Left lobe of liver (tissue), 2 donors: Measurements from ENCODE around the gene COL9A3. TPM values are rescaled to one million over a fixed set of nuclear protein-coding genes. Genes with fewer than 3 reads are reported as not detected.
A peak's percentile ranks its signal among the peaks of the same experiment; 100 is the strongest.

Experiments
- ATAC-seq: fragments of 200-7000 bp; cut with Tn5 transposase; one replicate; pipeline ENCODE4 v1.9.1; 2020; ENCODE audit warnings: mild to moderate bottlenecking, moderate library complexity
- DNase-seq: peaks from one replicate; pipeline ENCODE4 v3.0.0-alpha.2; 2020; ENCODE audit warnings: low spot score
- total RNA-seq: library from RNA; stranded (reverse); gene quantifications from one replicate; pipeline ENCODE4 v1.2.1, GENCODE V29; 2021
- donor health status: DM: no; HTN: no; CAD: no; lungs with moderate emphysema.
- donor health status: DM: no; HTN: yes; CAD: no.

COL9A3 gene
- total RNA-seq, 1 donor from 2014 or later, result 4.0 TPM

DNA sequence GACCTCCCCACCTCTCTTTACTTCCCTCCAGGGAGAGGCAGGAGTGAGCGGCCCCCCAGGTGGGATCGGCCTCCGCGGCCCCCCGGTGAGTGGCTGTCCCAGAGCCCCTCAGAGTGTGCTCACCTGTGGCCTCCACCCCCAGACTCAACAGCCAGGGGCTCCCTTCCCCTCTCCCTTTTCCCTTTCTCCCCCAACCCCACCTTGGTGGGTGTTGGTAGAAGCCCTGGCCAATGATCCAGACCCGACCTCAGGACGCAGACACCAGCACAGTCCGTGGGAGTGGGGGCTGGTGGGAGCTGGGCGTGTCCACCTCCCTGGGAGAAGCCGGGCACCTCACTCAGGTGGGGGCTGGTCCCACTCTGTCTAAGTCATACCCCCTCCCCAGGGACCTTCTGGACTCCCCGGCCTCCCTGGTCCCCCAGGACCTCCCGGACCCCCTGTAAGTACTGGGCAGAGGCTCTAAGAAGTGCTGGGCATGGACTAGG is 4.9 kb downstream of the COL9A3 start:
- ATAC-seq (no peak), DNase-seq (no peak)

DNA sequence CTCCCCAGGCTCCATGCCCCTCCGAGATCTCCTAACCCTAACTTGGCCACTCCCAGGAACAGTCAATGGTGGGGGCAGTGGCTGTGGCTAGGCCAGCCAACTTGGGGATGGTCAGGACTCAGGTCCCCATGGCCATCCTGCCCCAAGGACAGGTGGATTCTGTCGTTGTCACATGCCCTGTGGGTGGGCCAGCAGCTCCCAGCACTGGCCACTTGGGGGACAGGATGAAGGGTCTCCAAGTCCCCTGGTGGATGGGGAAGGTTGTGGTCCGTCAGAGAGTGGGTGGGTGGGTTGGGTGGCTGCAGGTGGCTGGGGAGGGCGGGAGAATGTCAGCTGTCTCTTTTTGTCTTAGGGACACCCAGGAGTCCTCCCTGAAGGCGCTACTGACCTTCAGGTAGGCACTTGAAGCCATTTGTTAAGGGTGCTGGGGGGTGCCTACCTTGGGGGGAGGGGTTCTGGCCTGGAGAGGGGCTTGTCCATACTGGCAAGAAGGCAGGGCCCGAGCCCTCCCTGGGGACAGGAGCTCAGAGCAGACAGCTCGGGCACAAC is 5.5 kb downstream of the COL9A3 start:
- DNase-seq, result no peak
- no peak for ATAC-seq

DNA sequence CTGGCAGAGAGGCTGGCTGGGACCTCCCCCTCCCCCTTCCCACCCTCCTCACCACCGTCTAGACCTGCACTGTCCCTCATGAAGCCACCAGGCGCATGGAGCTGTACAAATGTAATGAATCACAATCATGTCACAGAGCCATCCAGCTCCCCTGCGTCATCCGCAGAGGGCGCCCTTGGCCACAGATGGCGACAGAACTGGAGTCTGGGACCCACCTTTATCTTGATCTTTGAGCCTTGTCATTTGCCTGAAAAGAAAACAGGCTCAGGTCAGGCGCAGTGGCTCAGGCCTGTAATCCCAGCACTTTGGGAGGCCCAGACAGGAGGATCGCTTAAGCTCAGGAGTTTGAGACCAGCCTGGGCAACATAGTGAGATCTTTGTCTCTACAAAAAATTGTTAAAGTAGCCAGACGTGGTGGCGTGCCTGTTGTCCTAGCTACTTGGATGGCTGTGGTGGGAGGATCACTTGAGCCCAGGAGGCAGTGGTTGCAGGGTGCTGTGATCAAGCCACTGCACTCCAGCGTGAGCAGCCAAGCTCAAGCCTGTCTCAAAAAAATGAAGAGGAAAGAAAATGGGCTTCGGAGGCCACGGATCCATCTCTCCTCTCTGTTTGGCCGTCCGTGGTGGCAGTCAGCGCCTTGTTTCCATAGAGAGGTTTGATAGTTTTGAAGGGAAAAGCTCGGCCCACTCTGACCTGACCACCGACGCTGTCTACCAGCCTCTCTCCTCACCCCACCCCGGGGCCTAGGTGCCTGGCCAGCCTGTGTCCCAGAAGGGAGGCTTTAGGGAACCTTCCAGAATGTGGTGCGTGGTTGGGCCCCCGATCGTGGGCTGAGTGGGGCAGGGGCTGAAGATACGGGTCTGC is 6.2 kb downstream of the COL9A3 start:
- ATAC-seq (peak; percentile 82), DNase-seq (no peak)

DNA sequence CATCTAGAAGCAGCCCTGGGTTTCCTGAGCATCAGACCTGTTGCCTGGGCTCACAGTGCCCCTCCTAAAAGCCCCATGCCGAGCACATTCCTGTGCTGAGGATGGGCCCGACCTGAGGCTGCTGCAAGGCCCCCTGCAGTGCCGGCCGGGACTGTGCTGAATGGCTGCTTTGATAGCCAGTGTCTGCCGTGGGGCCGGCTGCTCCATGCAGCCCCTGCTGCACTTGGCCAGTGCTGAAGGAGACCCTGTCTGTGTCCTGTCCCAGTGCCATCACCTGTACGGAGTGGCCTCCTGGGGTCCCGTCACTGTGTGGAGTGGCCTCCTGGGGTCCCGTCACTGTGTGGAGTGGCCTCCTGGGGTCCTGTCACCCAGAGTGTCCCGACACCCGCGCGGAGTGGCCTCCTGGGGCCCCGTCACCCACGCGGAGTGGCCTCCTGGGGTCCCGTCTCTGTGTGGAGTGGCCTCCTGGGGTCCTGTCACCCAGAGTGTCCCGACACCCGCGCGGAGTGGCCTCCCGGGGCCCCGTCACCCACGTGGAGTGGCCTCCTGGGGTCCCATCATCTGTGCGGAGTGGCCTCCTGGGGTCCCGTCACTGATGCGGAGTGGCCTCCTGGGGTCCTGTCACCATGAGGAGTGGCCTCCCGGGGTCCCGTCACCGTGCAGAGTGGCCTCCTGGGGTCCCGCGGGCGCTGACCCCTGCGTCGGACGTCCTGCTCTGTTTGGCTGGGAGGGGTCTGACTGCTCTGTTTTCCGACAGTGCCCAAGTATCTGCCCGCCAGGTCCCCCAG is 7.0 kb downstream of the COL9A3 start:
- ATAC-seq (no peak), DNase-seq (no peak)

DNA sequence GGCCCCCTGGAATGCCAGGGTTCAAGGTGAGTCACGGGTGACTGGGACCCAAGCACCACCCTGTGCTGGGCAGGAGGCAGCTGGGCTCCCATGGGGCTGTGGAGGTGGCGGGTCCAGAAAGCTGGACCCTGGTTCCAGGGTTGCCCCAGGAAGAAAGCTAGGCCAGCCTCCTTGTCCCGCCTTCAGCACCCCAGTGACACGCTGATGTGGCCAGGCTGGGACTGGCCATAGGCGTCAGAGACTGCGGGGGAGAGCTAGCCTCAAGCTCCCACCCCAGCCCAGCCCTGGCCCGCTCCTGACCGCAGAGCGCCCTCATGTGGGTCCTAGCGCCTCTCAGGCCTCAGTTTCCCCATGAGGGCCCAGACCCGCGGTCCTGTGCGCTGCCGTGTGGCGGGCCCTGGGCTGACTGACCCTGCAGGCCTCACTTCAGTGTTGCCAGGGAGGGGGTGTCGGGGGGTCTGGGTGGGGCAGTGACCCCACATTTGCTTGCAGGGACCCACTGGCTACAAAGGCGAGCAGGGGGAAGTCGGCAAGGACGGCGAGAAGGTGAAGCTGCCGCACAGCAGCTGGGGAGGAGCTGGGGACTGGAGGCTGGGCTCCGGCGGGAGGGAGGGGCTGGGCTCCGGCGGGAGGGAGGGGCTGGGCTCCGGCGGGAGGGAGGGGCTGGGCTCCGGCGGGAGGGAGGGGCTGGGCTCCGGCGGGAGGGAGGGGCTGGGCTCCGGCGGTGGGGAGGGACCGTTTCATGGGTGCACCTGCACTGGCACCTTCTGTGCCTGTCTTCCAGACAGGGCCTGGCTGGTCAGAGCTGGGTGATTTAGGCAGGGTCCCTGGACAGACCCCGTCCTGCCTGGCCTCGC is 7.9 kb downstream of the COL9A3 start:
- ATAC-seq, result peak; percentile 29
- no peak for DNase-seq

DNA sequence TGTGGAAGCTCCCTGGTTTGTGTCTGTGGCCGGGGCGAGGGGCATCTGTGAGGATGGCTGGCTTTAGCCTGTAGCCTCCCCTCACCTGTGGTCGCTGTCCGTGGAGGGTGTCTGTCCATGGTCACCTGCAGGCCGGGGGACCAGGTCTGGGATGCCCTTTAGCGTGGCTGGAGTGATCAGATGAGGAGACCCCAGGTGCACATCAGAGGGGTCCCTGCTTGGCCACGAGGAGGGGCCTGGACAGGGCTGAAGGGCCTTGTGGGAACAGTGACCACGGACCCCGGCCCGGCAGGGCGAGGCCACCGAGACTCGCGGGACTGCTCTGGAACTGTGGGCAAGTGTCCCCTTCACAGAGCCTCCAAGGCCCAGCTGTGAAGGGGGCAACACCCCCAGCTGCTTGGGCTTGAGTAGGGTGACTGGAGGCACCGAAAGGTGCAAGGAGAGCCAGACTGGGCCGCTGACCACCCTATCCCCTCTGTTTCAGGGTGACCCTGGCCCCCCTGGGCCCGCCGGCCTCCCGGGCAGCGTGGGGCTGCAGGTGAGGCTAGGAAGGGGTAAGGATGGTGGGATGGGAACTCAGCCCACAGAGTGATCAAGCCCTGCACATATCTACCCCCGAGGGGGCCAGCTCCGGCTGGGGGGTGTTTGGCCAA is 8.6 kb downstream of the COL9A3 start:
- ATAC-seq, result no peak

DNA sequence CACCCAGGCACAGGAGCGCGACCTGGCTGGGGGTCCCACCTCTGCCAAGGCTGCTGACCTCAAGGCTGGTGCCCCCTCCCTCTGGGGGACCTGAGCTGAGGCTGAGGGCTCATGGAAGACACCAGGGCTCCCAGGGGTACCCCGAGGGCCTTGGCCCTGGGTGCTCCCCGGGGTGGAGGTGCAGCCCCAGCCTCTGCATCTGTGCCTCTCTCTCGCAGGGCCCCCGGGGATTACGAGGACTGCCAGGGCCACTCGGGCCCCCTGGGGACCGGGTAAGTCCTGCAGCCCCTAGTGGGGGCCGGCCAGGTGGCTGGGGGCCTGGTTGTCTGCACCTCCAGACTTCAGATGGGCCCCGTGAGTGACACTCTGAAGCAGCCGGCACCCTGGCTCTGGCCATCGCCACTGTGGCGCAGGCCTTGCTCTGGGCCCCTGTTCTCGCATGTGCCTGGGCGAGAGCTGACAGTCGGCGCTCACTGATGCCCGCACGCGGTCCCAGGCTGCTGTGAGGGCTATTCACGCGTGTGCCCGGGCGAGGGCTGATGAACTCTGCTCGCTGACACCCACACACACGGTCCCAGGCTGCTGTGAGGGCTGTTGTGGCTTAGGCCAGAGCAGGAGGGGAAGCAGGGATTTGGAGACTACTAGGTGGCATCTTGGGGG is 9.3 kb downstream of the COL9A3 start:
- DNase-seq (no peak), ATAC-seq (no peak)

More for the DNA sequence above, 8.6 kb downstream of the COL9A3 start:
- no peak for DNase-seq

DNA sequence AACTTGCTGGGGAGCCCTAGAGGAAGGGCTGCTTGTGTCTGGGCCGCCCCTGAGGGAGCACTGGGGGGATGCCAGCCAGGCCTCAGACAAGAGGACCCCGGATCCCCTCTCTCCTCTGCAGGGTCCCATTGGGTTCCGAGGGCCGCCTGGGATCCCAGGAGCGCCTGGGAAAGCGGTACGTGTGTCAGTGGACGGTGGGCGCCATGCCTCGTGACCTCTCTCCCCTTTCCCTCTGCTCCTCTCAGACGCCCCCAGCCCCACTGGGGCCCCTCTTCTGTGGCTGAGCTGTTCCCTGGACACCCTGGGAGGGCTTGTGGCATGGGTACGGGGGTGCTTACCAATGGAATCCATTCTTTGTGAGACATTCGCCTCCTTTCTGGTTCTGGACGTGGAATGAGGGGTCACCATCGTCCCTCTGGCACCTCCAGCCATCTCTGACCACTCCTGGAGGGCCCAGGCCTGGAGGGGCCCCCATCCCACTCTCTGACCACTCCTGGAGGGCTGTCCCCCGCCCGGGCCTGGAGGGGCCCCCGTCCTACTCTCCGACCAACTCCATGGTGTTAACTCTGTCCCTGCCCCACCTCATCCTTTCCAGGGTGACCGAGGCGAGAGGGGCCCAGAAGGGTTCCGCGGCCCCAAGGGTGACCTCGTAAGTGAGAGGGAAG is 9.9 kb downstream of the COL9A3 start:
- ATAC-seq (no peak), DNase-seq (no peak)

DNA sequence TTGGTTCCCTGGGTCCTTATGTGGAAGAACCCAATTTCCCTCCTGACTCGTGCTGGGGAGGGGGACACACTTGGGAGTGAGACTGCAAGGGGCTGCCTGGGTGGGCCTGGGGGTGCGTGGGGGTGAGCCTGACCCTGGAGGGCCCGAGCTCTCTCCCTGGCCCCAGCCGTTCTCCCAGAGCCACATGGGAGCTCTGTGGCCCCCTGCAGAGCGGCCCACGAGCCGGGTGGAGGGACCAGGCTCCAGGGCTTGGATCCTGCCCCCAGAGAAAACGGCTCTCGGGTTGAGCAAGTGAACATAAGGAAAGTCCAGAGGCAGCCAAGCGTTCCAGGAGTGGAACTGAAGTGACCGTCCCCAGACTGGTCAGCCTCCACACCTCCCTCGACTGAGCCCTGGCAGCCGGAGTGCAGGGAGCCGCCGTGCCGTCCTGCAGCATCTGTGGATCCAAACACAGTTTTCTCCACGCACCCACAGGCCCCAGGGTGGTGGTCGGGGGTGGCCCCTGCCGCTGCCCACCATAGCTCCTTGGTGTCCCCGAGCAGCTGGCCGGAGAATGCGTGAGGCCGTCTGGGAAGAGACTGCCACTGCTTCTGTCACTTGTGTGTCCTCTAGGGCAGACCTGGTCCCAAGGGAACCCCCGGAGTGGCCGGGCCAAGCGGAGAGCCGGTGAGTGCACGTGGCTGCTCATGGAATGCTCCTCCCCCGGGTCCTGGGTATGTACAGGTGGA is 10.6 kb downstream of the COL9A3 start:
- no peak for DNase-seq

DNA sequence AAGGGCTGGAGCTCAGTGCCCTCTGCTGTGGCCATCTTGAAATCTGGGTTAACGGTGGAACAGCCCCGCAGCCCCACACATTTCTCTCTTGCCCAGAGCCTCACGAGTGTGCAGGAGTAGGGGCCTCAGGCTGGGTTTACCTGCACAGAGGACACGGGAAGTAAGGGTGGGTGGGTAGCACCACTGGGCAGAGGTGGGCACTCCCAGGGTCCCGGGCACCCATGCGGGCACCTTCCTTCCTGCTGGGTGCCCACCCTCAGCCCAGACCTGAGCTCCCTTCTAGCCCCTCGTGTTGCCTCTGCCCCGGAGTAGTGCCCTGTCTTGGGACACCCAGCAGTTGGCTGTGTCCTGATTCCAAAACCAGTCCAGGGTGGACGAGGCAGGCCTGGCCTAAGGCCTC is 11.2 kb downstream of the COL9A3 start:
- ATAC-seq (no peak), DNase-seq (no peak)

More for the DNA sequence above, 10.6 kb downstream of the COL9A3 start:
- ATAC-seq, result no peak

DNA sequence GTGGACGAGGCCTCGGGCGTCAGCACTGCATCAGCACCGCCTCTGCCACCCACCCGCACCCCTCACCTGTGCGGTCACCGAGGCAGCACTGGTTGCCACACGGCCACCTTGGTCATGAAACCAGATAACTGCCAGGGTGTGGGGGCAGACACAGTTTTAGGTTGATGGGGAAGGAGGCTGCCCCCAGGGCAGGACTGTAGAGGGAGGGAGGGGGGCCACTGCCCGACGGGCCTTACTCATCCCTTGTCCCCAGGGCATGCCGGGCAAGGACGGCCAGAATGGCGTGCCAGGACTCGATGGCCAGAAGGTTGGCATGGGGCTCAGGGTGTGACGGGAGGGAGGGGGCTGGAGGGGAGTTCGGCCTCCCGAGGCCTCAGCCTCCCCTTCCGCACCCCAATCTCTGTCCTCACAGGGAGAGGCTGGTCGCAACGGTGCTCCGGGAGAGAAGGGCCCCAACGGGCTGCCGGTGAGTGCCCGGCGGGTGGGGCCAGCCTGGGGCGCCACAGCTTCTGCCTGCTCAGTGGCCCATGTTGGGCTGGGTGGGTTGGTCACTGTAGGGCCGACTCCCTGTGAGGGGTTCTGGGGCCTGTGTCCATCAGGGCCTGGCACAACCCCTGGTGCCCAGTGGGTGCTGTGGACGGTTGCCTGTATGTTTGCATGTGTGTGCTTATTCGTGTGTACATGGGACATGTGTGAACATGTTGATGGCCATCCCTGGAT is 11.8 kb downstream of the COL9A3 start:
- ATAC-seq, result no peak
- DNase-seq, result no peak

DNA sequence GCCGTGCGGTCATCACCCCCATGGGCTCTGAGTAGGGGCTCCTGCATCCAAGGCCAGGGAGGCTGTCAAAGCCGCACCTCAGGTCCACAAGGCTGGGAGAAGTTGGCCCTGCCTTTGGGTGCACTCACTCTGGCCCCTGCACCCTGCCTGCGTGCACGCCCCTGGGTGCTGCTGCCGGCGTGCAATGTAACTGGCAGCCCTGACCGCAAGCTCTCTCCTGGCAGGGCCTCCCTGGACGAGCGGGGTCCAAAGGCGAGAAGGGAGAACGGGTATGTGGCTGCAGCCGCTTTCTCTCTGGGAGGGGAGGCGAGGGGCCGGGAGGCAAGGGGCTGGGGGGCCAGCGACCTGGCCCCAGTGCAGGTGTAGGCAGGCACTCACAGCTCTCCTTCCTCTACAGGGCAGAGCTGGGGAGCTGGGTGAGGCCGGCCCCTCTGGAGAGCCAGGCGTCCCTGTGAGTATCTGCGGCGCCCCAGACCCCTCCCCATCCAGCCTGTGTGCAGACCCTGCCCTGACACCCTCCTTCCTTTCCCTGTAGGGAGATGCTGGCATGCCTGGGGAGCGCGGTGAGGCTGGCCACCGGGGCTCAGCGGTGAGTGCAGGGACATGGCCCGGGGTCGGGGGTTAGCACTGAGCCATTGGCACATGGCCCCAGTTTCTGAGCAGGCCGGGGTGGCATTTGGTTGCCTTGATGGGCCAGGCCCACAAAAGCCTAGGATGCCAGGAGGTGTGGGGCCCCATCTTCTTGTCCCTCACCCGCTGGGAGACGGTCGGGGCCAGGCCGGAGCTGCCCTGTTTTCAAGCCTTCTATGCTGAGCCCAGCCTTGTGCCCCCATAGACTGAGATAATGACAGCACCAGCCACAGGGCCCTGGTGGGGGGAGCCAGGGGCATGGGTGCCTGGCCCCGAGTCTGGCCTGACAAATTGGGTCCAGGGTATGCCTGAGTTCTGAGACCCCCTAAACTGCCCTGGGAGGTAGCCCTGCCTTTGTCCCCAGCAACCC is 12.7 kb downstream of the COL9A3 start:
- DNase-seq (no peak), ATAC-seq (no peak)

DNA sequence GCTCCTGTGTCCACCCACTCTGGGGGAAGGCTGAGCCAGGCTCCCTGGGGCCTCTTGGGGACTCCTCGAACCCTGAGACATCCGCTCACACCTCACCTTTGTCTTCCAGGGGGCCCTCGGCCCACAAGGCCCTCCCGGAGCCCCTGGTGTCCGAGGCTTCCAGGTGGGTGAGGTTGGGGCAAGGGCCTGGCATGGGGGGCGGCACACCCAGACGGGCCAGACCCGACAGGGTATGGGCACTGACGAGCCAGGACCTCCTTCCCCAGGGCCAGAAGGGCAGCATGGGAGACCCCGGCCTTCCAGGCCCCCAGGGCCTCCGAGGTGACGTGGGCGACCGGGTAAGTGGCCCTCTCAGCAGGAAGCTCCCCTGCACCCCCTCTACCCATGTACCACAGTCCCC is 13.4 kb downstream of the COL9A3 start:
- no peak for DNase-seq

DNA sequence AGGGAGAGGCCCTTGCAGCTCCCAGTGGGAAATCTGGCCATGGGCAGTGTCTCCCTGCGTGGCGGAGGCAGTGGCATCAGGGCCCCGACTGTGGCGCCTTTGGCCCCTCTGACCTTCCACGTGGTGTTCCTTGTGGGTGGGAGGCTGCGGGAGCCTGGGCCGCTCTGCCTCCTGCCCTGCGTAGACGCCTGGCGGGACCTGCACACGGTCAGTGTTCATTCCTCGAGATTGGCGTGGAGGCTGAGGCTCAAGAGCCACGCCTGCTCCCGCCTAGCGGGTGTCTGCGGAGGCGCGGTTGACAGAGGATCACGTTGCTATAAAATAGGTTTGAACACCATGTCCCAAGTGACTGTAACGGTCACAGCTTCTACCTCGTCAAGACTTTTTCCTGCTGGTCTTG is 14.0 kb downstream of the COL9A3 start:
- no peak for ATAC-seq
- DNase-seq, result no peak

More for the DNA sequence above, 13.4 kb downstream of the COL9A3 start:
- ATAC-seq, result no peak

DNA sequence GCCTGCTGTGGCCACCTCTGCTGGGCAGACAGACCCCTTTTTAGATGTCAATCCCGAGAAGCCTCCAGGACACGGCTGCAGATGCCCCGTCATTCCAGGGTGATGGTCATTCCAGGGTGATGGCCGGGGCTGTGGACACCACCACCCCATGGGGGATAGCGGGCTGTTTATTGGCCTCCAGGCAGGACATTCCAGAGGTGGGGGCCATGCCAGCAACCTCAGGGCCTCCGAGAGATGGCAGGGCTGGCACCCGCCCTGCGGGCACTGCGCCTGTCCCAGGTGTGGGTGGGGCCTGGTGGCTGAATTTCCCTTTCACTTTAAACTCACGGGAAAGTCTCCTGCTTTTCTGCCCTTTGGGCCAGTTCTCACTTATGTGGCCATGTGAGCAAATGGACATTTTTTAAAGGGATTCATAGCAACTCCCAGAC is 14.5 kb downstream of the COL9A3 start:
- ATAC-seq, result peak; percentile 68

DNA sequence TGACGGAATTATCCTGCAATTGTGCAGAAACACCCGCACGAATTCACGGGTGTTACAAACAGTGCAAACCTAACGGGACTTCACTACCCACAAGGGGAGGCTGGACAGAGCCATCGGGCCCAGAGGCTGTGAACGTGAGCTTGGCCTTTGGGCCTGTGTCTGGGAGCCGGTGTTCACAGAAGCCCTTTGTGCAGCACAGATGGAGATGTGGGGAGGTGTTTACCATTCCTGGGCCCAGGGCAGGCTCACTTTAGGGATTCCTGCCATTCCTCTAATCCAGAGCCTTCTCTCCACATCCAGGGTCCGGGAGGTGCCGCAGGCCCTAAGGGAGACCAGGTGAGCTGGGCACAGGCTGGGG is 15.0 kb downstream of the COL9A3 start:
- DNase-seq (no peak), ATAC-seq (peak; percentile 3)

More for the DNA sequence above, 14.5 kb downstream of the COL9A3 start:
- DNase-seq, result peak; percentile 94
